H1 (cell line): ENCODE data around the gene EPB41L5.

Experiments used
- POLR2A ChIP-seq, 2 experiments: IDR thresholded peaks; 1 replicate in 1 of 2; 2 replicates in 1 of 2; pipeline ENCODE4 v1.6.1; 2011; ENCODE audit warnings: low read depth in 2 of 2, low read length in 2 of 2, mild to moderate bottlenecking in 2 of 2; ENCODE audit errors: control extremely low read depth in 1 of 2
- RAD21 ChIP-seq, 2 experiments: IDR thresholded peaks in 1 of 2; conservative IDR thresholded peaks in 1 of 2; 2 replicates each; pipeline ENCODE4 v1.6.1; 2011; ENCODE audit warnings: low read depth in 2 of 2, low read length in 2 of 2, improper control_type of control experiment in 1 of 2, inconsistent platforms in 1 of 2, mild to moderate bottlenecking in 1 of 2, moderate library complexity in 1 of 2
- SIN3A ChIP-seq, 2 experiments: IDR thresholded peaks in 1 of 2; conservative IDR thresholded peaks in 1 of 2; 2 replicates each; pipeline ENCODE4 v1.6.1; 2011 to 2012; ENCODE audit warnings: low read length in 2 of 2, improper control_type of control experiment in 1 of 2, low read depth in 1 of 2, mild to moderate bottlenecking in 1 of 2
- TBP ChIP-seq: IDR thresholded peaks from 2 replicates; pipeline ENCODE4 v1.6.1; 2011; ENCODE audit warnings: low read depth, low read length, improper control_type of control experiment
- YY1 ChIP-seq: IDR thresholded peaks from 2 replicates; pipeline ENCODE4 v1.6.1; 2011; ENCODE audit warnings: low read depth, mild to moderate bottlenecking, low read length
- ZNF274 ChIP-seq: IDR thresholded peaks from 2 replicates; pipeline ENCODE4 v1.7.0; 2012; ENCODE audit warnings: low read length, borderline replicate concordance; ENCODE audit errors: extremely low read depth
- TF ChIP-seq, protein P1 (sequence below): IDR thresholded peaks from 2 replicates; pipeline ENCODE4 v1.6.1; 2011; ENCODE audit warnings: low read length, improper control_type of control experiment
- TF ChIP-seq, protein P2 (sequence below), 3 experiments: IDR thresholded peaks; 1 replicate in 2 of 3; 2 replicates in 1 of 3; pipeline versions ENCODE4 v1.5.1 to v1.6.1; 2011; ENCODE audit warnings: low read length in 3 of 3, mild to moderate bottlenecking in 3 of 3, inconsistent platforms in 2 of 3, low read depth in 1 of 3, moderate library complexity in 1 of 3; ENCODE audit not compliant: insufficient read depth in 1 of 3; ENCODE audit errors: control extremely low read depth in 1 of 3

DNA sequence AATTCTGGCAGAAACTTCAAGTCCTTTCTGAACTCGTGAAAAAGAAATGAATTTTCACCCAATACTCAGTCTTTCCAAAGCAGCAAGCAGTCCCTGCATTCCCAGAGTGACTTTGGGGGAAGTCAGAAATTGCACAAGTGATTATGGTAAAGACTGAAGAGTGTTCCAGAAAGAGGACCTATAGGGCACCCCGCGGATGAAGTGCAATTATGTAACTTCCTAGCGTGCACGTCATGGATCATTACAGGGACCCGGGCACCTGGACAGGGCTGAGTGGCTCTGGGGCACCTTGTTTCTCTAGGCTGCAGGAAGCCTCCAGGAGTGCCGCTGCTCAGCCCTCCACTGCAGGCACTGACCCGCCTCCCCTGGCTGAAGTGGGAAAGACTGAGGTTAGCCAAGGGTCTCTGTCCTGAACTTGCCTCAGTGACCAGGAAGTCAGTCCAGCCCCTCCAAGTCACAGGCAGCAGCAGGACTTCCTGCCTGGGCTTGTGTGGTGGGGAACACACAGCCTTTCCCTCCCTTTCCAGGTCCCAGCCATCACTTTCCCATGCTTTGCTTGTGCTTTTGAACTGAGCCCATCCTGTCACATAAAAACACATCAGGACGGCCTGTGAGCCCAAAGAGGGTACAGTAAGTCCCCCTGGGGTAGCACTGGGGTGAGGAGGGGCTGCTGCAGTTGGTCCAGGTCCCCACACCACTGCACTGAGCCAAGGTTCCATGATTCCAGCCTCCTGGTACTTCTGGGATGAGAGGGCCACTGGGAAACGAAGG, 190.6 kb downstream of the EPB41L5 start:
- TF ChIP-seq RAD21 (IDR thresholded peaks at IDR 0.05 in 1 of 2, conservative IDR thresholded peaks at IDR 0.05 in 1 of 2; ENCODE audit: low read depth in 2 of 2, low read length in 2 of 2) (no peak), TBP (no peak), ZNF274 (no peak), YY1 (no peak), POLR2A (IDR thresholded peaks at IDR 0.05; ENCODE audit: control extremely low read depth in 1 of 2, low read depth in 2 of 2, low read length in 2 of 2) (no peak), SIN3A (conservative IDR thresholded peaks at IDR 0.05 in 1 of 2, IDR thresholded peaks at IDR 0.05 in 1 of 2; ENCODE audit: low read depth in 1 of 2, low read length in 2 of 2) (no peak)
- TF ChIP-seq, protein P1, sequence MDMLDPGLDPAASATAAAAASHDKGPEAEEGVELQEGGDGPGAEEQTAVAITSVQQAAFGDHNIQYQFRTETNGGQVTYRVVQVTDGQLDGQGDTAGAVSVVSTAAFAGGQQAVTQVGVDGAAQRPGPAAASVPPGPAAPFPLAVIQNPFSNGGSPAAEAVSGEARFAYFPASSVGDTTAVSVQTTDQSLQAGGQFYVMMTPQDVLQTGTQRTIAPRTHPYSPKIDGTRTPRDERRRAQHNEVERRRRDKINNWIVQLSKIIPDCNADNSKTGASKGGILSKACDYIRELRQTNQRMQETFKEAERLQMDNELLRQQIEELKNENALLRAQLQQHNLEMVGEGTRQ = no peak
- TF ChIP-seq, protein P2, sequence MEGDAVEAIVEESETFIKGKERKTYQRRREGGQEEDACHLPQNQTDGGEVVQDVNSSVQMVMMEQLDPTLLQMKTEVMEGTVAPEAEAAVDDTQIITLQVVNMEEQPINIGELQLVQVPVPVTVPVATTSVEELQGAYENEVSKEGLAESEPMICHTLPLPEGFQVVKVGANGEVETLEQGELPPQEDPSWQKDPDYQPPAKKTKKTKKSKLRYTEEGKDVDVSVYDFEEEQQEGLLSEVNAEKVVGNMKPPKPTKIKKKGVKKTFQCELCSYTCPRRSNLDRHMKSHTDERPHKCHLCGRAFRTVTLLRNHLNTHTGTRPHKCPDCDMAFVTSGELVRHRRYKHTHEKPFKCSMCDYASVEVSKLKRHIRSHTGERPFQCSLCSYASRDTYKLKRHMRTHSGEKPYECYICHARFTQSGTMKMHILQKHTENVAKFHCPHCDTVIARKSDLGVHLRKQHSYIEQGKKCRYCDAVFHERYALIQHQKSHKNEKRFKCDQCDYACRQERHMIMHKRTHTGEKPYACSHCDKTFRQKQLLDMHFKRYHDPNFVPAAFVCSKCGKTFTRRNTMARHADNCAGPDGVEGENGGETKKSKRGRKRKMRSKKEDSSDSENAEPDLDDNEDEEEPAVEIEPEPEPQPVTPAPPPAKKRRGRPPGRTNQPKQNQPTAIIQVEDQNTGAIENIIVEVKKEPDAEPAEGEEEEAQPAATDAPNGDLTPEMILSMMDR (IDR thresholded peaks at IDR 0.05; ENCODE audit: control extremely low read depth in 1 of 3, insufficient read depth in 1 of 3, low read depth in 1 of 3, low read length in 3 of 3) = no peak
